Trophoblast cell (in vitro differentiated cells and primary cell): ENCODE measurements around the gene ATXN8OS.

Experiments
- DNase-seq, 2 donors: peaks; one replicate each; pipeline ENCODE4 v3.0.0-alpha.2; 2016
- H2AFZ ChIP-seq: 2 replicates; pipeline ENCODE4 v1.6.1; 2013; ENCODE audit warnings: low read length, moderate library complexity, mild to moderate bottlenecking; ENCODE audit not compliant: insufficient read depth, poor library complexity
- H2AK5ac ChIP-seq: 2 replicates; pipeline ENCODE4 v1.6.1; 2013; ENCODE audit warnings: mild to moderate bottlenecking, low read length
- H2BK120ac ChIP-seq: 2 replicates; pipeline ENCODE4 v1.6.1; 2013; ENCODE audit warnings: low read length, mild to moderate bottlenecking, moderate library complexity; ENCODE audit not compliant: insufficient read depth, poor library complexity
- H2BK12ac ChIP-seq: 2 replicates; pipeline ENCODE4 v1.6.1; 2013; ENCODE audit warnings: mild to moderate bottlenecking, low read length, moderate library complexity
- H2BK5ac ChIP-seq: 2 replicates; pipeline ENCODE4 v1.6.1; 2013; ENCODE audit warnings: low read length, low read depth, moderate library complexity, mild to moderate bottlenecking; ENCODE audit not compliant: poor library complexity
- H3K14ac ChIP-seq: 2 replicates; pipeline ENCODE4 v1.6.1; 2013; ENCODE audit warnings: mild to moderate bottlenecking, low read length
- H3K18ac ChIP-seq: 2 replicates; pipeline ENCODE4 v1.6.1; 2013; ENCODE audit warnings: mild to moderate bottlenecking, low read length
- H3K23ac ChIP-seq: 2 replicates; pipeline ENCODE4 v1.6.1; 2013; ENCODE audit warnings: low read length
- H3K27ac ChIP-seq: 2 replicates; pipeline ENCODE4 v1.5.1; 2013; ENCODE audit warnings: low read depth, mild to moderate bottlenecking, inconsistent platforms, low read length, moderate library complexity
- H3K27me3 ChIP-seq: 2 replicates; pipeline ENCODE4 v1.6.1; 2013; ENCODE audit warnings: inconsistent platforms, mild to moderate bottlenecking, low read length, moderate library complexity; ENCODE audit not compliant: insufficient read depth
- H3K36me3 ChIP-seq, 2 experiments: 1 replicate in 1 of 2; 2 replicates in 1 of 2; pipeline ENCODE4 v1.6.1; 2013; ENCODE audit warnings: low read length in 2 of 2, mild to moderate bottlenecking in 2 of 2, moderate library complexity in 1 of 2; ENCODE audit not compliant: insufficient read depth in 2 of 2, control insufficient read depth in 1 of 2
- H3K4ac ChIP-seq: 2 replicates; pipeline ENCODE4 v1.6.1; 2013; ENCODE audit warnings: low read depth, mild to moderate bottlenecking, low read length, moderate library complexity
- H3K4me1 ChIP-seq, 2 experiments: 1 replicate in 1 of 2; 2 replicates in 1 of 2; pipeline ENCODE4 v1.6.1; 2013; ENCODE audit warnings: low read length in 2 of 2, mild to moderate bottlenecking in 2 of 2, moderate library complexity in 1 of 2; ENCODE audit not compliant: insufficient read depth in 2 of 2, control insufficient read depth in 1 of 2
- H3K4me2 ChIP-seq: 2 replicates; pipeline ENCODE4 v1.6.1; 2013; ENCODE audit warnings: inconsistent platforms, mild to moderate bottlenecking, low read length, moderate library complexity
- H3K4me3 ChIP-seq: 2 replicates; pipeline ENCODE4 v1.5.1; 2013; ENCODE audit warnings: mild to moderate bottlenecking, low read depth, low read length, inconsistent platforms
- H3K79me1 ChIP-seq: one replicate; pipeline ENCODE4 v1.6.1; 2013; ENCODE audit warnings: low read length
- H3K79me2 ChIP-seq: 2 replicates; pipeline ENCODE4 v1.6.1; 2013; ENCODE audit warnings: low read length, mild to moderate bottlenecking; ENCODE audit not compliant: control insufficient read depth, insufficient read depth, poor library complexity
- H3K9ac ChIP-seq: 2 replicates; pipeline ENCODE4 v1.6.1; 2013; ENCODE audit warnings: mild to moderate bottlenecking, low read length
- H3K9me3 ChIP-seq: 2 replicates; pipeline ENCODE4 v1.6.1; 2013; ENCODE audit warnings: low read depth, mild to moderate bottlenecking, control low read depth, inconsistent platforms, low read length; ENCODE audit not compliant: insufficient read depth
- H4K12ac ChIP-seq: 2 replicates; pipeline ENCODE4 v1.6.1; 2013; ENCODE audit warnings: low read depth, mild to moderate bottlenecking, low read length, moderate library complexity
- H4K8ac ChIP-seq: 2 replicates; pipeline ENCODE4 v1.6.1; 2013; ENCODE audit warnings: low read depth, mild to moderate bottlenecking, low read length, moderate library complexity
- H4K91ac ChIP-seq: one replicate; pipeline ENCODE4 v1.6.1; 2013; ENCODE audit warnings: low read depth, mild to moderate bottlenecking, low read length, moderate library complexity
- WGBS: extraction: QIAGEN DNeasy Blood & Tissue Kit; methylation state at CpG from one replicate; pipeline ENCODE4 v1.1.7; 2013; ENCODE audit warnings: missing lambda C conversion rate; ENCODE audit not compliant: insufficient read length, insufficient coverage; ENCODE audit errors: extremely low coverage; 5-methylcytosine and 5-hydroxymethylcytosine counted together

The ATXN8OS gene

DNA sequence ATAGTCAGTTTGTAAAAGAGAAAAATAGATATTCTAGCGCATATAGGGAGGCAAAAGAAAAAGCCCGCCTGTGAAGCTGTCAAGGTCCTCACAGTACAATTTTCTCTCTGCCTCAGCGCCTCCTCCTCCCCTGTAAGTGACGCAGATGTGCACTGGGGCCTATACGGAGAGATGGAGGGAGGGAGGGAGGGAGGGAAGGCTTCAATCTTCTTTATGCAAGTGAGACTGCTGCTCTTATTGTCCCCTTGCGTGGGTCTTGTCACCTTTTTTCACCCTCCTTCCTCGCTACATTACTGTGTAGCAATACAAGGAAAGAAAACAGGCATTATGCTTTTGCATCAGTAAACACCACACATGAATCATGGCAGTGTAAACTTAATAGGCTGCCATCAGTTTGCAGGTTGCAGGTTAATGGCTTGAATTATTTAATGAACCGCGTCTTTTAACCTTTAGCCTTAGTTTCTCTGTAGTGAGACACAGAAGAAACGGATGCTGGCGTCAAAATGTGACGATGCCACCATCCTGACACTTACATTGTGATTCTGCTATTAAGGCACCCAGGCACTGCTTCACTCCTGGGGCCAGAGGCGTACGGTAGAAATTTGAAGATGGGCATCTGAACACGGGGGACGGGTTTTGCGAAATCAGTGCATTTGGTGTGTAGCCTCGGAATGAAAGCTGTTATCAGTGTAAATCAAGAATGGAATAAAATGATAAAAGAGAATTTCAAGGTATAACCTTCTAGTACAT is 905 bp downstream of the ATXN8OS start, which contains the start of gene KLHL1:
KLHL1 (minus strand) TSS at position 97 of the 750 bp plus-strand sequence. CDS start 753 bp downstream, outside the sequence.
- no CpG with 5 or more reads among the region's 18 CpGs for WGBS
- peaks cover 21% of the 10 kb centered on the region for H3K27me3 ChIP-seq
- no peak for DNase-seq

DNA sequence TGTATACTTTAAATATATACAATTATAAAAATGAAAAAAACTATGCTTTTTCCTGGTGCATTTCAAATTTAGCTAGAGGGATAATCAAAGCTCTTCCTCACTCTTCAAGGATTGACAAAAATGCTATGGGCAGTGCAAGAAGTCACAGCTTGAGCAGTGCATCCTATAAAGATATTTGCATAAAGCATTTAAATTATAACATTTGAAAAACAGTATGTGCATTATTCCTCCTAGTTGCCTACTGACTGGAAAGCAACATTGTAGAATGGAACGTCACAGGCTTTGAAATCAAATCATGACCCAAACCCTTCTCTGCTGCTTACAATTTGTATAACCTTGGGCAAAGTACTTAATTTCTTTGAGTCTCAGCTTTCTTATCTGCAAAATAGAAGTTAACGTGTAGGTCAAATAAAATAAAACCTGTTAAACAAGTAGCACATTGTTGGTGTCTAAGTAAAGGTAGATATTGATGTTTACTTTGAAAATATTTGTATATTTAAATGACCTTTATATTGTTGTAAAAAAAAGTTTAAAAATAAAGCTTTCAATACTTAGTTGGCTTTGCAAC is 9.8 kb downstream of the ATXN8OS start:
- no CpG with 5 or more reads among the region's 2 CpGs for WGBS
- Histone ChIP-seq H2BK12ac (no peak overlapping the region), H3K4me1 (no peaks in the 10 kb centered on the region), H2BK120ac (no peak overlapping the region), H2AFZ (no peak overlapping the region), H2BK5ac (no peak overlapping the region), H3K79me2 (no peaks in the 10 kb centered on the region), H3K23ac (no peak overlapping the region), H3K4ac (no peak overlapping the region), H3K4me3 (no peak overlapping the region), H2AK5ac (no peak overlapping the region), H4K8ac (no peak overlapping the region), H3K27ac (no peak overlapping the region), H3K18ac (no peak overlapping the region), H4K91ac (no peak overlapping the region), H3K36me3 (no peaks in the 10 kb centered on the region), H3K9me3 (no peaks in the 10 kb centered on the region), H3K79me1 (no peaks in the 10 kb centered on the region), H3K14ac (no peak overlapping the region), H3K27me3 (no peaks in the 10 kb centered on the region), H3K9ac (no peak overlapping the region), H3K4me2 (no peak overlapping the region), H4K12ac (no peak overlapping the region)
- no peak for DNase-seq

More for the DNA sequence above, 905 bp downstream of the ATXN8OS start, which contains the start of gene KLHL1:
- Histone ChIP-seq H3K79me2 (no peaks in the 10 kb centered on the region), H4K8ac (no peak within 1 kb of the TSS), H3K4me2 (peak within 1 kb of the TSS; percentile 61), H3K4me3 (peak within 1 kb of the TSS; percentile 25), H4K91ac (no peak within 1 kb of the TSS), H3K4me1 (peaks cover 0 to 7% of the 10 kb centered on the region in 2 experiments), H3K14ac (no peak within 1 kb of the TSS), H4K12ac (no peak within 1 kb of the TSS), H3K36me3 (no peaks in the 10 kb centered on the region), H3K4ac (no peak within 1 kb of the TSS), H3K79me1 (no peaks in the 10 kb centered on the region), H2BK120ac (no peak within 1 kb of the TSS), H2BK12ac (no peak within 1 kb of the TSS), H3K27ac (no peak within 1 kb of the TSS), H3K9me3 (peaks cover 2% of the 10 kb centered on the region), H2BK5ac (no peak within 1 kb of the TSS), H3K23ac (no peak within 1 kb of the TSS), H3K9ac (no peak within 1 kb of the TSS), H2AFZ (no peak within 1 kb of the TSS), H3K18ac (no peak within 1 kb of the TSS), H2AK5ac (no peak within 1 kb of the TSS)

DNA sequence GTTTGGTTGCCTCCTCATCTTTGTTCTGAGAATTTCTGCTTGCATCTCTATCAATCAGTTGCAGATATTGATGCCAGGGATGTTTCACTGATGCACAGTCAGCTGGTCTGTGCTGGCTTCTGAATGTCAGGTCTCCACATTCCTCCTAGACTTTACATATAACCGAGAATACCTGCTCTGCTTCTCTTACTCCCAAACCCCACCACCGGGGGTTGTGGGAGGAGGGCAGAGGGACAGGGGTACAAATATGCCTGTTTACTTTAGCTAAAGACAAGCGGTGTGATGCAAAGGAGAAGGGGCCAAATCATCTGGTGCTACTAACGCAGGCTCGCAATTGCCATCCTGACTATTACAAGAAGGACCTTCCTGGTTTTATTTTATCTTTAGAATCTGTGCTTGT is 18.1 kb downstream of the ATXN8OS start:
- Histone ChIP-seq H4K12ac (no peak overlapping the region), H4K91ac (no peak overlapping the region), H3K4me3 (no peak overlapping the region), H2BK12ac (no peak overlapping the region), H3K18ac (no peak overlapping the region), H3K4me2 (no peak overlapping the region), H3K14ac (no peak overlapping the region), H3K9ac (no peak overlapping the region), H3K23ac (no peak overlapping the region), H3K79me1 (no peaks in the 10 kb centered on the region), H2AFZ (peak overlapping the region; percentile 41), H3K79me2 (no peaks in the 10 kb centered on the region), H3K27me3 (no peaks in the 10 kb centered on the region), H2BK5ac (no peak overlapping the region), H3K27ac (no peak overlapping the region), H4K8ac (no peak overlapping the region), H3K36me3 (no peaks in the 10 kb centered on the region), H3K4ac (no peak overlapping the region), H2AK5ac (no peak overlapping the region), H2BK120ac (no peak overlapping the region), H3K9me3 (no peaks in the 10 kb centered on the region), H3K4me1 (no peaks in the 10 kb centered on the region)
- DNase-seq = no peak
- WGBS = no CpG with 5 or more reads among the region's 5 CpGs

DNA sequence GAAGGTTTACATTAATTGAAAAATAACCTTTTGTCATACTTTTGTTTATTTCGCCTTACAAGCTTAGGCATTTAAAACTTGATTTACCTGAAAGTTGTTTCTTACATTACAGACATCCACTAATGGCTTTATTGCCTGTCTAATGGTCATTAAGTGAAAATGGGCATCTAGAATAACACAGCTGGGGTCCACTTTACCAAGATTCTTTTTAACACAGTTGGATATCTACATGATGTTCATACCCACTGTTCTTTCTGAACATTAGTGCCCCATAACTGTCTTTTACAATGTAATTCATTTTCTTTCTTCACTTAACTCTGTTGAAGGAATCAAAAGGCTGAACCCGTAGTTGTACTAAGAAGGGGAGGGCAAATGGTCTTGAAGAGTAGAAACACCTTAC is 20.5 kb downstream of the ATXN8OS start:
- Histone ChIP-seq H3K79me1 (no peaks in the 10 kb centered on the region), H3K4me2 (no peak overlapping the region), H4K12ac (no peak overlapping the region), H3K18ac (no peak overlapping the region), H3K14ac (no peak overlapping the region), H3K4me3 (no peak overlapping the region), H2BK5ac (no peak overlapping the region), H3K9ac (no peak overlapping the region), H3K36me3 (no peaks in the 10 kb centered on the region), H3K4me1 (no peaks in the 10 kb centered on the region), H3K79me2 (no peaks in the 10 kb centered on the region), H3K9me3 (no peaks in the 10 kb centered on the region), H2BK12ac (no peak overlapping the region), H4K8ac (no peak overlapping the region), H2BK120ac (no peak overlapping the region), H2AK5ac (no peak overlapping the region), H3K23ac (no peak overlapping the region), H3K27ac (no peak overlapping the region), H2AFZ (no peak overlapping the region), H3K4ac (no peak overlapping the region), H4K91ac (no peak overlapping the region), H3K27me3 (no peaks in the 10 kb centered on the region)
- no CpG with 5 or more reads among the region's 2 CpGs for WGBS
- DNase-seq = no peak
